NCI-H82 (cell line): ENCODE results near the gene HAPLN1.
"Not testable (repeated sequence)": the region's sequence is repeated elsewhere in the genome, so short reads cannot be mapped to it uniquely, and the experiment has no call there.

Experiments used
- DNase-seq: peaks from one replicate; lab custom pipeline; 2025; lab: John Stamatoyannopoulos, UW

HAPLN1 gene

GRCh38 chr5:83720836-83721537, at the start of gene HAPLN1:
Gene HAPLN1 (minus strand): TSS chr5:83720855. CDS start chr5:83673523, 47,332 bp downstream.
- peak; percentile 25 for DNase-seq

DNA sequence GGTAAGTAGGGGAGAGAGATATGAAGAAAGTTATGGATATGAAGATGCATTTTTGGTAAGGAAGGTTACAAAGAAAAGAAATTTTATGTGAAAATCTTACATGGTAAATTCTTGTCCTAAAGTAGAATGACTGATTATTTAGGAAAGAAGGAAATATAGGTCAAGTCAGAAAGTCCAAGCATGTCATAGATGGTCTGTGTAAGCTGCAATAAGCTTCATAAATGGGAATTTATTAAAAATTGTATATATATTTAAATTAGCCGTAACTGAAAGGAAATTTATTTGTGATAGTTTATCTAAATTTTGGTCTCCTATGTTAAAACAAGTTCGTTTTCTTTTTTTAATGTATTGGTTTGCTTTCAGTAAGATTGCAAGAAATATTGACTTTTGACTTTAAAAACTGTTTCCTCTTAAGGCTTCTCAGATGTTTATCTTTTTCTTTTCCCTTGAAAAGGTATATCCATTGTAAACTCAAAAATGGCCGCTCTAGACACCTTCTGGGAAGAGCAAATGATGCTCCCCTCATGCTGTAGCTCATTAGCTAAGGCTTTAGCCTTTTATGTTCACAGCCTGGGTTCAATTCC, 46.8 kb upstream of the HAPLN1 start:
- DNase-seq: peak; percentile 7

- no peak for DNase-seq
Measured at GRCh38 chr5:83764101-83764500, 43.4 kb upstream of the HAPLN1 start.

DNA sequence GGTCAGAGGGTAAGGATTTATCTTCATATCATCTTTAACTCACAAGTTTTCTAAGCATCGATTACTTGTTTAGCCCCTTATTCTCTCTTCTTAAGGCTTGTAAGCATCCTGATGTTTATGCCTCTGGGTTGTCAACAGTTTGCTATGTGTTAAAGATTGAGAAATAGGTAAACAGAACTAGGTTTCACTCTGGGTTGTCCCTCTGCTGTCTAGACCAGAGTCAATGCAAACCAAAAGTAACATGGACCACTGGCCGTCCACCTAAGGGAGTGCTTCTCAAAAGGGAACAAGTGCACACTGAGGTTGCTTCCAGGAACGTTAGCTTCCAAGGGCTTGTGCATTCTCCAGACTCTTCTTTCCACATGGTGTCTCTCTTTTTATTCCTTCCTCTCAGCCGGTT, 39.9 kb upstream of the HAPLN1 start:
- no peak for DNase-seq

- no peak for DNase-seq
Measured at GRCh38 chr5:83752700-83753099, 32.0 kb upstream of the HAPLN1 start.

DNA sequence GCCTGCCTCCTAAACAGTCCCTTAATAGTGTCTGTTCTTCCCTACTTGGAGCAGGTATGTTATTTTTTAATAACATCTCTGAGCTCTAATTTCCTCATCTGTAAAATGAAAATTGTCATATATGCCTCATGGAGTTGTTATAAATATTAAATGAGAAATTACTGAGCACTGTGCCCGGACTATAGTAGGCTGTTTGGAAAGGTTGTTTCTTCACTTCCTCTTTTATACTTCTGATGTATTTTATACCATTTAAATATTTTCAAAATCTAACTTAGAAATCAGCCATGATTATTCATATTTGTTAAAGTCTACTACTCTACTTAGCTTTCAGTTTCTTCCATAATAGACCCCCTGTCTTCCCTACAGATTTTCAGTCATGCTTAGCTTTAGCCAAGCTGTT, 30.5 kb upstream of the HAPLN1 start:
- no peak for DNase-seq

DNA sequence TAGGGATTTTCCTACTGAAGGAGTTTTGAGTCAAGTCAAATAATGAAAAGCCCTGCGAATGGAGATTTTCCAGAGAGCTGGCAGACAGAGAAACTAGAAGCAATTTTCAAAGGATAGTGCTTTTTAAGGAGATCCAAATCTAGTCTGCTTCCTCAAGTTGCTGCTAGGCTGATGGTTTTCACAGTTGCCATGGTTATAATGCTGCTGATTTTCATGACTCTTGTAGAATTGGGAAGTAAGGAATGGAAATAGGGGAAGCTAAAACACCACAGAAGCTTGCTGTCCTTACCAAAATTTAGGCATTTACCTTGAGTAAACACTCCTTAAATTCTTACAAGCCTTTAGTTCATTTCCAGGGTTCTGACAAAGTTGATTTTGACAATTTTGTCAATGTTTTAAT, 30.1 kb upstream of the HAPLN1 start:
- no peak for DNase-seq

DNA sequence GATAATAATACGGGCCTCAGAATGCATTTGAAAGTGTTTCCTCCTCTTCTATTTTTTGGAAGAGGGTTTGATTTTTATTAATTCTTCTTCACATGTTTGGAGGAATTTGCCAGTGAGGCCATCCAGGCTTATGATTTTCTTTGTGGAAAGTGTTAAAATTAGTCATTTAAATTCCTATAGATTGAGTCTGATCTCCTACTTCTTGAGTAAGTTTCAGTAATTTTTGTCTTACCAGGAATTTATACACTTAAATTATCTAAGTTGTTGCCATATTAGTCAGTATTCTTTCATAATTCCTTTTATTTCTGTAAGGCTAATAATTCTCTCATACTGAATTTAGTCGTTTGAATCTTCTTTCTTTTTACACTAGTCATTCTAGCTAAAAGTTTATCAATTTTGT, 25.2 kb upstream of the HAPLN1 start:
- DNase-seq: no peak

DNA sequence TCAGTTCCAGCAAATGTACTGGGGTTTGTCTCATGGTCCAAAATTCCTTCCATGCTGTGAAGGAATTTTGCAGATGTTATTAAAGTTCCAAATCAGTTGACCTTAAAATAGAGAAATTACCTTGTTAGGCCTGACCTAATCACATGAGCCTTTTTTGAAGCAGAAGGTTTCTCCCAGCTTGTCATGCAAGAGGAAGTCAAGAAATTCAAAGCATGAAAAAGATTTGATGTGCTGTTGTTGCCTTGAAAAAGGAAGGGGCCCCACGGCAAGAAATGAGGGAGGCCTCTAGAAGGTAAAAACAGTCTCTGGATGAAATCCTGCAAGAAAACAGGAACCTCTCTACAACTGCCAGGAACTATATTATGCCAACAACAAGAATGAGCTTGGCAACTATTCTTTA, 24.2 kb upstream of the HAPLN1 start:
- no peak for DNase-seq

- no peak for DNase-seq
Measured at GRCh38 chr5:83742089-83742488, 21.4 kb upstream of the HAPLN1 start.

GRCh38 chr5:83741571-83741970, 20.9 kb upstream of the HAPLN1 start:
- DNase-seq: peak; percentile 86

DNA sequence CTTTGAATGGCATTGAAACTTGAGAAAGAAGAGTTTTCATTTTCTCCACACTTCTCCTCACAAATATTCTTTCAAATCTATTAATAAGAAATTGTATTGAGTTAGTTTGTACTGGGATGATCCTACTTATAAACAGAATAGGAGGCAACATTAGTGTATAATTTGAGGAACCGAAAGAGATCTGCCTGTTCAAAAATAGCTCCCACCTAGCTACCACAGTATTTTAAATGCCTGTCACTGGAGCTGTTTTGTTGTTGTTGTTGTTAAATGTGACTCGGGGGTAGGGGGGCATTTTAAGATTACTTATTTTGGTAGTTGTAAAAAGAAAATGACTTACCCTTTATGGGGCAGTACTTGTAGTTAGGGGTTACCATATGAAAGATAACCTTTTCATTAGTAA, 20.1 kb upstream of the HAPLN1 start:
- DNase-seq: no peak

DNA sequence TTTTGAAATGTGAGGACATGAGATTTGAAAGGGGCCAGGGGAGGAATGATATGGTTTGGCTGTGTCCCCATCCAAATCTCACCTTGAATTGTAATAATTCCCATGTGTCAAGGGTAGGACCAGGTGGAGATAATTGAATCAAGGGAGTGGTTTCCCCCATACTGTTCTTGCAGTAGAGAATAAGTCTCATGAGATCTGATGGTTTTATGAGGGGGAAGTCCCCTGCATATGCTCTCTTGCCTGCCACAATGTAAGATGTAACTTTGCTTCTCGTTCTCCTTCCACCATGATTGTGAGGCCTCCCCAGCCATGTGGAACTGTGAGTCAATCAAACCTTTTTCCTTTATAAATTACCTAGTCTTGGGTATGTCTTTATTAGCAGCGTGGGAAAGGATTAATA, 15.5 kb upstream of the HAPLN1 start:
- DNase-seq: peak; percentile 5

DNA sequence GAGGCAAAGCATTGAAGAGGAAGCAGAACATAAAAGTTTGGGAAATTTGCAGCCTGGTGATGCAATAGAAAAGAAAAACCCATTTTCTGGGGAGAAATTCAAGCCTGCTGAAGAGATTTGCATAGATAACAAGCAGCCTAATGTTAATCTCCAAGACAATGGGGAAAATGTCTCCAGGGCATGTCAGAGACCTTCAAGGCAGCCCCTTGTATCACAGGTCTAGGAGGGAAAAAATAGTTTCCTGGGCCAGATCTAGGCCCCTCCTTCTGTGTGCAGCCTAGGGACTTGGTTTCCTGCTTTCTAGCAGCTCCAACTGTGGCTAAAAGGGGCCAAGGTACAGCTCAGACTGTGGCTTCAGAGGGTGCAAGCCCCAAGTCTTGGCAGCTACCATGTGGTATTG, 14.4 kb upstream of the HAPLN1 start:
- DNase-seq: not testable (repeated sequence)

DNA sequence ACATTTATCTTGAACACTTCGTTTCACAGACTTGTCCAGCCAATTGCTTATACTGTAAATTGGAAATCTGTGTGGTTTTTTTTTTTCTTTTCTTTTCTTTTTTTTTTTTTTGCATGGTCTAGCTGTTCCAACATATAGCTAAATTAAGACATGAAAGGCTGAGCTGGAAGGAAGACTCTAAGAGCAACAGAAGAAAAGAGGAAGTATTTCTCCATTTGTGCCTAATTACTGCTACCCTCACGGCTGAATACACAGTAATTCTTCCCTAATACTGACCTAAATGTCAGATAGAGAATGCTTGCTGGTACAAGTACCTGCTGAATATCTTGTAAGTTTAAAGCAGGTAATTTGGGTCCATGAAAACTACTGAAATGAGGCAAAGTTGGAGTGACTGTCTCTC, 11.0 kb upstream of the HAPLN1 start:
- no peak for DNase-seq

DNA sequence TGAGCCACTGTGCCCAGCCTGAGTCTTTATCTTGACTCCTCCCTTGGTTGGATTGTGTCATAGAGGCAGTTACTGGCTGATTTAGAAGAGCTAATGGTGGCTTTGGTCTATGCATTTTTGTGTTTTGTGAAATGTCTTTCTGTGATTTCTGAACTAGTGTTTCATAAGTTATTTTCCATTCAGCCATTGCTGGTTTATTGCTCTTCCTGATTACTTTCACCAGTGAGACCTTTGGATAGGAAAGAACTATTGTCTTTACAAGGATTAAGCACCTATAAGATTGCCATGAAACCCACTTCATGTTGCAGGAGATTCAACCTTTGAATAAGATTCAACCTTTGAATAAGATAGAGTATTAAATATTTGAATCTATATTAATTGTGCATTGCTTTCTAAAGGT, 8.7 kb upstream of the HAPLN1 start:
- DNase-seq: no peak

- DNase-seq: no peak
Measured at GRCh38 chr5:83726912-83727311, 6.3 kb upstream of the HAPLN1 start.

- peak; percentile 17 for DNase-seq
Measured at GRCh38 chr5:83724935-83725334, 4.3 kb upstream of the HAPLN1 start.

- peak; percentile 8 for DNase-seq
Measured at GRCh38 chr5:83724001-83724400, 3.3 kb upstream of the HAPLN1 start.

DNA sequence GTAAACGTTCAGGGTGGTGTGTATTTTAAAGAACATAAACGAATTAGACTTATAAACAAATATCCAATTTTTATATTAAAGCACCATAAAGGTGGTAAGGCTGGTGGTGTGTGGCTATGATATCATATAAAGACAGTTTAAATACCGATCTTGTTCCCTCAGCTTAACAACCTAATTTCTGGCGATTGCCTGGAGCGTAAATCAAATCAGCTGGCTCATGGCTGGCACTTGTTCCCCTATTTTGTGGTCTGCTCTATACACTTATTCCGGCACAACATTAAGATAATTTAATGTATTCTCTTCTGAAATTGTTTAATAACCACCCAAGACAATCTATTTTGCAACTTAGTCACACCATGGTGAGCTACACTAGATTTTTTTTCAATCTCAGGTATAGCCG, 2.4 kb upstream of the HAPLN1 start:
- no peak for DNase-seq

DNA sequence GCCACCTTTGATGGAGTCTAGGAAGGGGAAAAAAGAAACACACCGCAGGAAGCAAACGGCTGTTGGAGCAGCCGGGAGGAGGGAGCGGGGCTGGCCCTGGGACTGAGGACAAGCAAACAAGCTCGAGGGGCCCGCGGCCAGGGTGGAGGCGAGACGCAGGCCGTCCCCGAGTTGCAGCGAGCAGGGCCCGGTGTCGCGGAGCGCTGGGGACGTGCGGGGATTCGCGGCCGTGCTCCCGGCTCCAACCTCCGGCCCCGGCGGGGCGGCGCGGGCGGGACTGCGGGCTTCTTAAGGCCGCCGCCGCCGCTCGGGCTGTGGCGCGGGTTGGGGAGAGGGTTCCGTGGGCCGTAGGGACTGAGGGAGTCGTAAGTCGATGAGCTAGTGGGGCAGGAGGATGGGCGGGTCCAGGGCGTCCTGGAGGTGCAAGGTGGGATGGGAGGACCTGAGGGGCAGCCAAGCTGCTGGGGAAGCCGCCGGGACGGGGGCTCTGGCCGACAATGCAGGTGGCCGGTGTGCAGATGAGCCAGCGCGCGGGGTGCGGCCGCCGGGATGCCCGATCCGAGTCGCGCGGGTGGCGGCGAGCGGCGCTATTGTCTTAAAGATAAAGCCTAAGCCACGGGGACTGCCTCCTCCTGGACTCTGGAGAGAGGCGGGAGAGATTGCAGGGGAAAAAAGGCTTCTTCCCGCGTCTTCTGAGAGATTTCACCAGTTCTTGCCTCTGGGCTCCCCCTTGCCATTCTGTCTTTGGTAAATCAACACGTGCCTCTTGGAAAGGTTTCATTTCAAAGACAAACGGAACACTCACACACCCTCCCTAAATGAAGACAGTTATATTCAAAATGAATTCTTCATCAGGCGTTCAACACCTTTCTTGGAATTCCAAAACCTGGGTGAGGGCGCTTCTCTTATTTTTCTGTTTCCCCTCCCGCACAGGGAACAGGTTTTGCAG, 1.6 kb upstream of the HAPLN1 start:
- DNase-seq: peak; percentile 89

- DNase-seq: no peak
Measured at GRCh38 chr5:83718936-83719495, 1.6 kb downstream of the HAPLN1 start.
